ENCODE results near the gene EHD4.

DNA sequence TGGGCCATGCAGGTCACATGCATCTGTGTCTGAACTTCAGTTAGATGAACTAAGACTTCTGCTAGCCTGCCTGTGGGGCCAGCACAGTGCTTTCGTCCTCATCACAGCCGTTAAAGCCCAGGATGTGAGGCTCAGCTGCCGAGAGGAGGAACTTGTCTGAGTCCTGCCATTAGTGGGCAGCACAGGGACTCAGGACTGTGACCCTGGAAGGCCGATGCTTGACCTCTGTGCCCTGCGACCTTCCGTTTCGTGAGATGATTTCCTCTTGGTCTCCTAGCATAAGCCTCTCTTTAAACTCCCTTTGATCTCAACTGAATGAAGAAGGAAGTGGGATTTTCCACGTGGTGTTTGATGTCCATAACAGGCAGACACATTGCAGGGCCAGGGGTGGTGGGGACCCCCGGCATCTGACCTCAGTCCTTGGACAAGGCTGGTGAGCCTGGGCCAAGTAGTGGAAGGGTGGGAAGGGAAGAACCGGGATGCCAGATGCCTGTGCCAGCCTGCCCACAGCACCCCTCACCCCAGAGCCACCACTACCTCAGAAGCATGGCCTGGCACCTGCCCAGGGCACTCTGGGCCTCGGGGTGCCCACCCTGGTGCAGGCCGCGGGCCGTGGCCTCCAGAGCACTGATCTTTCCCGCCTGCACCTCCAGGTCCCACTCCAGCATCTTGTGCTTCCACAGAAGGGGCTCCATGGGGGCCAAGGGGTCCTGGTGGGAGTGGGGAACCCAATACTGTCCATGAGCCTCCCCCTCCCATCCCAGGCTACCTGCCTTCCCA is 112.1 kb downstream of the EHD4 start:
- TF ChIP-seq ZNF335 (tag by site-specific recombination; conservative IDR thresholded peaks at IDR 0.05), result no peak
- TF ChIP-seq, protein P1, sequence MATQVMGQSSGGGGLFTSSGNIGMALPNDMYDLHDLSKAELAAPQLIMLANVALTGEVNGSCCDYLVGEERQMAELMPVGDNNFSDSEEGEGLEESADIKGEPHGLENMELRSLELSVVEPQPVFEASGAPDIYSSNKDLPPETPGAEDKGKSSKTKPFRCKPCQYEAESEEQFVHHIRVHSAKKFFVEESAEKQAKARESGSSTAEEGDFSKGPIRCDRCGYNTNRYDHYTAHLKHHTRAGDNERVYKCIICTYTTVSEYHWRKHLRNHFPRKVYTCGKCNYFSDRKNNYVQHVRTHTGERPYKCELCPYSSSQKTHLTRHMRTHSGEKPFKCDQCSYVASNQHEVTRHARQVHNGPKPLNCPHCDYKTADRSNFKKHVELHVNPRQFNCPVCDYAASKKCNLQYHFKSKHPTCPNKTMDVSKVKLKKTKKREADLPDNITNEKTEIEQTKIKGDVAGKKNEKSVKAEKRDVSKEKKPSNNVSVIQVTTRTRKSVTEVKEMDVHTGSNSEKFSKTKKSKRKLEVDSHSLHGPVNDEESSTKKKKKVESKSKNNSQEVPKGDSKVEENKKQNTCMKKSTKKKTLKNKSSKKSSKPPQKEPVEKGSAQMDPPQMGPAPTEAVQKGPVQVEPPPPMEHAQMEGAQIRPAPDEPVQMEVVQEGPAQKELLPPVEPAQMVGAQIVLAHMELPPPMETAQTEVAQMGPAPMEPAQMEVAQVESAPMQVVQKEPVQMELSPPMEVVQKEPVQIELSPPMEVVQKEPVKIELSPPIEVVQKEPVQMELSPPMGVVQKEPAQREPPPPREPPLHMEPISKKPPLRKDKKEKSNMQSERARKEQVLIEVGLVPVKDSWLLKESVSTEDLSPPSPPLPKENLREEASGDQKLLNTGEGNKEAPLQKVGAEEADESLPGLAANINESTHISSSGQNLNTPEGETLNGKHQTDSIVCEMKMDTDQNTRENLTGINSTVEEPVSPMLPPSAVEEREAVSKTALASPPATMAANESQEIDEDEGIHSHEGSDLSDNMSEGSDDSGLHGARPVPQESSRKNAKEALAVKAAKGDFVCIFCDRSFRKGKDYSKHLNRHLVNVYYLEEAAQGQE (tag by site-specific recombination; IDR thresholded peaks at IDR 0.05), result no peak
- no peak for TF ChIP-seq ZBTB21 (tag by site-specific recombination; IDR thresholded peaks at IDR 0.05)
- TF ChIP-seq, protein P2, sequence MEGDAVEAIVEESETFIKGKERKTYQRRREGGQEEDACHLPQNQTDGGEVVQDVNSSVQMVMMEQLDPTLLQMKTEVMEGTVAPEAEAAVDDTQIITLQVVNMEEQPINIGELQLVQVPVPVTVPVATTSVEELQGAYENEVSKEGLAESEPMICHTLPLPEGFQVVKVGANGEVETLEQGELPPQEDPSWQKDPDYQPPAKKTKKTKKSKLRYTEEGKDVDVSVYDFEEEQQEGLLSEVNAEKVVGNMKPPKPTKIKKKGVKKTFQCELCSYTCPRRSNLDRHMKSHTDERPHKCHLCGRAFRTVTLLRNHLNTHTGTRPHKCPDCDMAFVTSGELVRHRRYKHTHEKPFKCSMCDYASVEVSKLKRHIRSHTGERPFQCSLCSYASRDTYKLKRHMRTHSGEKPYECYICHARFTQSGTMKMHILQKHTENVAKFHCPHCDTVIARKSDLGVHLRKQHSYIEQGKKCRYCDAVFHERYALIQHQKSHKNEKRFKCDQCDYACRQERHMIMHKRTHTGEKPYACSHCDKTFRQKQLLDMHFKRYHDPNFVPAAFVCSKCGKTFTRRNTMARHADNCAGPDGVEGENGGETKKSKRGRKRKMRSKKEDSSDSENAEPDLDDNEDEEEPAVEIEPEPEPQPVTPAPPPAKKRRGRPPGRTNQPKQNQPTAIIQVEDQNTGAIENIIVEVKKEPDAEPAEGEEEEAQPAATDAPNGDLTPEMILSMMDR (tag by site-specific recombination; IDR thresholded peaks at IDR 0.05), result no peak
- no peak for TF ChIP-seq SP2 (tag by site-specific recombination; IDR thresholded peaks at IDR 0.05)
- no peak for TF ChIP-seq MZF1 (tag by site-specific recombination; IDR thresholded peaks at IDR 0.05; ENCODE audit: borderline replicate concordance)
- no peak for TF ChIP-seq YY1 (tag by site-specific recombination; IDR thresholded peaks at IDR 0.05)
- TF ChIP-seq ZNF274 (IDR thresholded peaks at IDR 0.05; ENCODE audit: low read length), result no peak
- no peak for TF ChIP-seq ZNF274 (tag by site-specific recombination; IDR thresholded peaks at IDR 0.05; ENCODE audit: borderline replicate concordance)
- TF ChIP-seq ZIC2 (tag by site-specific recombination; IDR thresholded peaks at IDR 0.05), result no peak
- TF ChIP-seq, protein P3, sequence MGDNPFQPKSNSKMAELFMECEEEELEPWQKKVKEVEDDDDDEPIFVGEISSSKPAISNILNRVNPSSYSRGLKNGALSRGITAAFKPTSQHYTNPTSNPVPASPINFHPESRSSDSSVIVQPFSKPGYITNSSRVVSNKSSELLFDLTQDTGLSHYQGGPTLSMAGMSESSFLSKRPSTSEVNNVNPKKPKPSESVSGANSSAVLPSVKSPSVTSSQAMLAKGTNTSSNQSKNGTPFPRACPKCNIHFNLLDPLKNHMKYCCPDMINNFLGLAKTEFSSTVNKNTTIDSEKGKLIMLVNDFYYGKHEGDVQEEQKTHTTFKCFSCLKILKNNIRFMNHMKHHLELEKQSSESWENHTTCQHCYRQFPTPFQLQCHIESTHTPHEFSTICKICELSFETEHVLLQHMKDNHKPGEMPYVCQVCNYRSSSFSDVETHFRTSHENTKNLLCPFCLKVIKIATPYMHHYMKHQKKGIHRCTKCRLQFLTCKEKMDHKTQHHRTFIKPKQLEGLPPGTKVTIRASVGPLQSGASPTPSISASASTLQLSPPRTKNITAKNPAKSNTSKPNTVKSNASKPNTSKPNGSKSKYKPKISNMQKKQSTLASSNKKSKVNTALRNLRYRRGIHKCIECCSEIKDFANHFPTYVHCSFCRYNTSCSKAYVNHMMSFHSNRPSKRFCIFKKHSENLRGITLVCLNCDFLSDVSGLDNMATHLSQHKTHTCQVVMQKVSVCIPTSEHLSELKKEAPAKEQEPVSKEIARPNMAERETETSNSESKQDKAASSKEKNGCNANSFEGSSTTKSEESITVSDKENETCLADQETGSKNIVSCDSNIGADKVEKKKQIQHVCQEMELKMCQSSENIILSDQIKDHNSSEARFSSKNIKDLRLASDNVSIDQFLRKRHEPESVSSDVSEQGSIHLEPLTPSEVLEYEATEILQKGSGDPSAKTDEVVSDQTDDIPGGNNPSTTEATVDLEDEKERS (tag by site-specific recombination; IDR thresholded peaks at IDR 0.05), result no peak
- TF ChIP-seq, protein P4, sequence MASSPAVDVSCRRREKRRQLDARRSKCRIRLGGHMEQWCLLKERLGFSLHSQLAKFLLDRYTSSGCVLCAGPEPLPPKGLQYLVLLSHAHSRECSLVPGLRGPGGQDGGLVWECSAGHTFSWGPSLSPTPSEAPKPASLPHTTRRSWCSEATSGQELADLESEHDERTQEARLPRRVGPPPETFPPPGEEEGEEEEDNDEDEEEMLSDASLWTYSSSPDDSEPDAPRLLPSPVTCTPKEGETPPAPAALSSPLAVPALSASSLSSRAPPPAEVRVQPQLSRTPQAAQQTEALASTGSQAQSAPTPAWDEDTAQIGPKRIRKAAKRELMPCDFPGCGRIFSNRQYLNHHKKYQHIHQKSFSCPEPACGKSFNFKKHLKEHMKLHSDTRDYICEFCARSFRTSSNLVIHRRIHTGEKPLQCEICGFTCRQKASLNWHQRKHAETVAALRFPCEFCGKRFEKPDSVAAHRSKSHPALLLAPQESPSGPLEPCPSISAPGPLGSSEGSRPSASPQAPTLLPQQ (tag by site-specific recombination; IDR thresholded peaks at IDR 0.05), result no peak
- TF ChIP-seq, protein P5, sequence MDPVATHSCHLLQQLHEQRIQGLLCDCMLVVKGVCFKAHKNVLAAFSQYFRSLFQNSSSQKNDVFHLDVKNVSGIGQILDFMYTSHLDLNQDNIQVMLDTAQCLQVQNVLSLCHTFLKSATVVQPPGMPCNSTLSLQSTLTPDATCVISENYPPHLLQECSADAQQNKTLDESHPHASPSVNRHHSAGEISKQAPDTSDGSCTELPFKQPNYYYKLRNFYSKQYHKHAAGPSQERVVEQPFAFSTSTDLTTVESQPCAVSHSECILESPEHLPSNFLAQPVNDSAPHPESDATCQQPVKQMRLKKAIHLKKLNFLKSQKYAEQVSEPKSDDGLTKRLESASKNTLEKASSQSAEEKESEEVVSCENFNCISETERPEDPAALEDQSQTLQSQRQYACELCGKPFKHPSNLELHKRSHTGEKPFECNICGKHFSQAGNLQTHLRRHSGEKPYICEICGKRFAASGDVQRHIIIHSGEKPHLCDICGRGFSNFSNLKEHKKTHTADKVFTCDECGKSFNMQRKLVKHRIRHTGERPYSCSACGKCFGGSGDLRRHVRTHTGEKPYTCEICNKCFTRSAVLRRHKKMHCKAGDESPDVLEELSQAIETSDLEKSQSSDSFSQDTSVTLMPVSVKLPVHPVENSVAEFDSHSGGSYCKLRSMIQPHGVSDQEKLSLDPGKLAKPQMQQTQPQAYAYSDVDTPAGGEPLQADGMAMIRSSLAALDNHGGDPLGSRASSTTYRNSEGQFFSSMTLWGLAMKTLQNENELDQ (tag by site-specific recombination; IDR thresholded peaks at IDR 0.05; ENCODE audit: low read depth), result no peak
- TF ChIP-seq ZNF561 (tag by site-specific recombination; IDR thresholded peaks at IDR 0.05; ENCODE audit: borderline replicate concordance), result no peak

All from HEK293 (cell line).